KG1 (cell line): ENCODE data around the gene RENBP.

Experiments used
- DNase-seq: peaks from one replicate; lab custom pipeline; 2025; lab: John Stamatoyannopoulos, UW

RENBP gene

GRCh38 chrX:153971124-153971449, 26.6 kb upstream of the RENBP start:
- peak; percentile 45 for DNase-seq

GRCh38 chrX:153970357-153971123, 26.1 kb upstream of the RENBP start:
- DNase-seq = no peak

DNA sequence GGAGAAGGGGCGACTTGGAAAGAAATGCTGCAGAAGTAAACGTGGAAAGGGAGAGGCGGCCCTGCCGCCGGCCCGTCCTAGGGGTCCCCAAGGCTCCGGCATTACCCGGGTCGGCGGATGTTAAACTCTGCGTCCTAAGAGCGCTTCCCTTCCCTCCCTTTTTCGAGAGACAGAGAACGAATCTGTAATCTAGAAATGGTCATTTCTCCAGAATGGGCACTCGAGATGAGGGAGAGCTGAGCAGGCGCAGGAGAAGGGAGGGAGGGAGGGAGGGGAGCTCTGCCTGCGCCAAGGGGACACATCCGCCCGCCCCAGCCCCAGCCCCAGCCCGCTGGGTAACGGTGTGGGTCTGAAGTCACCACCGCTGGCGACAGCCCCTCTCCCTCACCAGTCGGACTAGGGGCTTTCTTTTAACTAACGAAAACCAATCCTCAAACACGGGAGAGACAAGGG, 25.5 kb upstream of the RENBP start:
- no peak for DNase-seq

- DNase-seq = no peak
These were observed 24.9 kb upstream of the RENBP start for GRCh38 chrX:153969125-153969903.

DNA sequence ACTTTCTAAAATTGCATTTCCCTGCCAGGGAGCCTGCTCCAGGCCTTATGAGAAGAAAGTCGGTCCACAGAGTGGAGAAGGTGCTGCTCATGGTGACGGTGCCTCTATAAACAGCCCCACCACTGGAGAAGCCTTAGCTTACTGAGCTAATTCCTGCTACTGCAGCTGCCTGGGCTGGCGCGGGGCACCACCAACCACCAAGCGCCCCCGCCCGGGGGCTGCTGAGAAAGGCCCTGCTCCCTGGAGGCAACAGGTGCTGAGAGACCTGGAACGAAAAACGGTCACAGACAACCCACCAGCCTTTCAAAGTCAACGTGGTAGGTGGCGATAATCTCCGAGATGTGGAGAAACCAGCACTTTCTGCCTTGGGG, 24.3 kb upstream of the RENBP start:
- DNase-seq = no peak

DNA sequence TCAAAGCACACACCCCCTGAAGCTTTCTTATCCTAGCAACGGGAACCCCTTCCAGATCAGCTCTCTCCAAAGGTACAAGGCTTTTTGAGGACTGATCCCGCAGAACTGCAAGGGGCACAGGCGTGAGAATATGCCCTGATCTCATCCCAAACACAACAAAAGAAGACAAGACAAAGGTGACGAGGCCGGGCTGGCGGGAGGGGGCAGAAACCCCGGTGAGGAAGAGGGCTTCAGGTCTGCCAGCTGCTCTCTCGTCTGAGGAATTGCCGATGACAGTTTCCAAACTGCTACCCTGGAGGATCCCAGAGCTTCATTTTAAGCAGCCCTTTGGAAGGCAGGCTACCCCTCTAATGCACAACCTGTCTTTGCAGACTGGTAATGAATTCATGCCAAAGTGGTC, 23.8 kb upstream of the RENBP start:
- no peak for DNase-seq

GRCh38 chrX:153967536-153968224, 23.2 kb upstream of the RENBP start:
- DNase-seq = no peak

GRCh38 chrX:153966841-153967535, 22.5 kb upstream of the RENBP start:
- no peak for DNase-seq

- no peak for DNase-seq
These were observed 21.8 kb upstream of the RENBP start for GRCh38 chrX:153966283-153966688.

DNA sequence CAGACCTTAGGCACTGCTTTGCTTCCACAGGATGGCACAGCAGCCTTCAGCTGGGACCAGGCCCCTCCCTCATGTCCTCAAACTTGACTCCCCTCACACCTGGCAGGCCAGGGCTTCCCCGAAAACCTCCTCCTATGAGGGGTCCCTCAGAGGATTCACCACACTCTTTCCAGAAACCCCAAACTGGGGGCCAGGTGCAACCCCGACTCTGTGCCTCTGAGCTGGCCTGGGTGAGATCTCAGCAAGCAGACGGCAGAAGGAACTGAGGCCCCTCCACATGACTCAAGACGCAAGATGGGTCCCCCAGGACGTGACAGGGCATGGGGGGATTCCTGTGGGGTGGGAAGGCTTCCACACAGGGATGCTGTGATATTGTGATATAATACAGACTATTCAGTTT, 21.0 kb upstream of the RENBP start:
- no peak for DNase-seq

- DNase-seq = no peak
These were observed 19.7 kb upstream of the RENBP start for GRCh38 chrX:153964105-153964504.

DNA sequence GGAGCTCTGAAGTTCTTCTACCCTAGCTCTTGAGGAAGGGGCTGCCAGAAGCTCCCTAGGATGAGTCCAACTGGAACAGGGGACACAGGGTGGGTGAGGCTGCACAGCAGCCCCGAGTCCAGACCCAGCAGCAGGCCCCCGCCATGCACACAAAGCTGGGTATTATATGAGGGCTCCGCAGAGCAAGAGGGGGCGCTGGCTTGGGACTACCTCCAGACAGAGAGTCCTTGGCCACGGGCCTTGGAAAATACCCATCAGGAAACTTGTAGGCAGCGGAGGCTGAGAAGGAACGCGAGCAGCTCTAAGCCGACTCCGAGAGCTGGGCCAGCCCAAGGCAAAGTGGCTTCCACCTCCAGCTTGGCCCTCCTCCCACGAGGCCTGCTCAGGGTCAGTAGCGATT, 19.1 kb upstream of the RENBP start:
- DNase-seq = no peak

GRCh38 chrX:153961292-153961691, 16.8 kb upstream of the RENBP start:
- DNase-seq = no peak

DNA sequence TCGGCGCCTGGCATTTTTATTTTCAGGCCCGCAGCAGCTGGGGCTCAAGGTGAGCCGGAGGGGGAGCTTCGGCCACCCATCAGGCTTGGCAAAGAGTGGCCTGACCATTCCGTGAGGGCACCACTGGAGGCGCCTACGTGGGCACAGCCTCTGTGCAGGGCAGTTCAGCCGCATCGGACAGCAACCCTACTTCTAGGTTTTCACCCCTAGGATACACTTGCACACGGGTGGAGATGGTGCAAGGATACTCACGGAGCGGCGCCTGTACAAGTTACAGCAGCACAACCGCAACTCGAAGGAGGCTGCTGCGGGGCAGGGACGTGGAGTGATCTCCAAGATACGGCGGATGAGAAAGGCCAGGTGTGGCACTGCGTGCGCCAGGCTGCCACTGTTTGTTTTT, 16.3 kb upstream of the RENBP start:
- DNase-seq = no peak

GRCh38 chrX:153960077-153960476, 15.6 kb upstream of the RENBP start:
- no peak for DNase-seq

DNA sequence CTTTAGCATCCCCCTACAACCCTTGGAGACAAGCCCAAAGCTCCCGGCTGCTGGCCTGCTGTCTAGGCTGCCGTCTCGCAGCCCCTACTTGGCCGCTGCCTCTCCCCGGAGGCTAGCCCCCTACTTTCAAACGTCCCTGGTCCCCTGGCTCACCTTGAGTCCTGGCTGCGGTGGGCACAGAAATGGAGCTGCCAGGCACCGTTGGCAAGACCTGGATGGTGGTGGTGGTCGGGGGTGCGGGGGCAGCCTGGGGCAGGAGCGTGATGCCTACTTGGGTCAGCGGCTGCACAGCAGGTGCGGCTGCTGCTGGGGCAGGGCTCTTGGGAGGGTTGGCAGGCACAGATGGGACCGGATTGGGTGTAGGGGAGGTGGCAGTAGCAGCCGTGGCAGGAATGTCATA, 15.2 kb upstream of the RENBP start:
- DNase-seq = no peak

DNA sequence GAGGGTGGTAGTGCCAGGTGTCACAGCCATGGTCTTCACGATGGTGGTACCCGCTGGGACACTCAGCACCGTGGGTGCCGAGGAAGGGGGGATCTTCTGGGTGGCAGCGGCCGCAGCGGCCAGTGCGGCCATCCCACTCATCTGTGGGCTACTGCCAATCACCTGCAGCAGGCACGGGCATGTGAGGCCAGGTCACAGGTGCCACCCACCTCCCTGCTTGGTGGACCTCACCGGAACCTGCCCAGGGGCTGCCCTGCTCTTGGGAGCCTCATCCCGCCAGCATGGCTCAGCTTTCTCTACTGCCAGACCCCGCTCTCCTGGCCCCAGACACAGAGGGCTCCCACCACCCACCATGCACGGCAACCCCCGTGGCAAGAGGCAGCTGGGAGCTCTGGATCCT, 14.2 kb upstream of the RENBP start:
- DNase-seq = no peak

- DNase-seq = no peak
These were observed 12.8 kb upstream of the RENBP start for GRCh38 chrX:153957224-153957623.

DNA sequence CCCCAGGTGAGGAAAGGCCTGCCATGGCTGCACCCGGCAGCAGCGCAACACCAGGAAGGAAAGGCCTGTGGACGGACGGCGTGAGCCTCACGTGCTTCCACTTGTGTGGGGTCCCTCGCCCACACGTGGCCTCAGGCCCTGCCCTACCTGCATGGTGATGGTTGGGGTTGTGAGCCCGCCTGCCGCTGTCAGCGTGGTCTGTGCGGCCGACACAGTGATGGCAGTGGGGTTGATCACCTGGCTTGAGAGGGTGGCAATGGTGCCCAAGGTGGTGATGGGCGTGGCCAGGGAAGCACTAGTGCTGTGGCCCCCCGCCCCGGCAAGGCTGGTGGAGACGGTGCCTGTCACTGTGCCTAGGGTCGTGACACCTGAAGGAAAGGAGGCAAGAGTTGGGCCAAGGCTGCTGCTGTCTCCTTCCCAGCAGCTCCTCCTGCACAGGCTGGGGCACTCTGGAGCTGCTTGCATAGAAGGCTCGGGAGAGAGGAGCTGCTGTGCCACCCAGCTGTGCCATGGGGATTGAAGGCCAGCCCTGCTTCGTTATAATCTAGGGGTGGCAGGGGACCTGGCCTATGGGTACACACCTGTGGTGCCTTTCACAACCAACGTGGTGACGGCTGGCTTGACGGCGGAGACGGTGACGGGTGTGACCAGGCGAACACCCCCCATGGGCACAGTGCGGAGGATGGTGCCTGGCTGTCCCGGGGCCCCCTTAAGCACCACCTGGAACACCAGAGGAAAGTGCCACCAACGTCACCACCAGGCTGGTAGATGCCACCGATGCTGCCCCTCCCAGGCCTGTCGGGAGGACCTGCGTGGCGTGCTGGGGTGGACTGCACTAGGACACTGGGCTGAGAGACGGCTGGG, 11.8 kb upstream of the RENBP start:
- DNase-seq = no peak

DNA sequence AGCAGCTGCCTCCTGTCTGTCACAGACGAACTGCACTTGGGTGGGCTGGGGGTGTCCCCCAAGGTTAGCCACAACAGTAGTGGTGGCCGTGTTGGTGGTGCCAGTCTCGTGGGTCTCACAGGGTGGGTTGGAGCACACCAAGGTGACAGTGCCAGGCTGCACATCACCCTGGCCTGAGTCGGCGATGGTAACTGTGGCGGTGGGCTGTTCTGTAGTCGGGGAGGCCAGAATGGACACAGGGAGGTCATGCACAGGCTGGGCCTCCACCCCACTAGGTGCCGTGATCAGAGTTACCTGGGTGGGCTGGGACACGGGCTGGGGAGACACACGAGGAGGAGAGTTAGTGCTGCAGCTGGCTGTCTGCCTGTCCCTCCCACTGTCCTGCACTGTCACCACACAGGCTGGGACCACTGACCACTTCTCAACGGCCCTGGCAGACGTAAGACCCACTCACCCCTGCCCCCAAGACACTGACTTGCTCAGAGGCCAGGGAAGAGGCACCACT, 10.8 kb upstream of the RENBP start:
- DNase-seq = no peak

- no peak for DNase-seq
These were observed 10.2 kb upstream of the RENBP start for GRCh38 chrX:153954558-153955227.
